NCI-H69 (cell line): ENCODE measurements around the gene SLC34A1.

ENCODE experiments used
- DNase-seq: peaks from one replicate; lab custom pipeline; 2025; lab: John Stamatoyannopoulos, UW

Gene SLC34A1

DNA sequence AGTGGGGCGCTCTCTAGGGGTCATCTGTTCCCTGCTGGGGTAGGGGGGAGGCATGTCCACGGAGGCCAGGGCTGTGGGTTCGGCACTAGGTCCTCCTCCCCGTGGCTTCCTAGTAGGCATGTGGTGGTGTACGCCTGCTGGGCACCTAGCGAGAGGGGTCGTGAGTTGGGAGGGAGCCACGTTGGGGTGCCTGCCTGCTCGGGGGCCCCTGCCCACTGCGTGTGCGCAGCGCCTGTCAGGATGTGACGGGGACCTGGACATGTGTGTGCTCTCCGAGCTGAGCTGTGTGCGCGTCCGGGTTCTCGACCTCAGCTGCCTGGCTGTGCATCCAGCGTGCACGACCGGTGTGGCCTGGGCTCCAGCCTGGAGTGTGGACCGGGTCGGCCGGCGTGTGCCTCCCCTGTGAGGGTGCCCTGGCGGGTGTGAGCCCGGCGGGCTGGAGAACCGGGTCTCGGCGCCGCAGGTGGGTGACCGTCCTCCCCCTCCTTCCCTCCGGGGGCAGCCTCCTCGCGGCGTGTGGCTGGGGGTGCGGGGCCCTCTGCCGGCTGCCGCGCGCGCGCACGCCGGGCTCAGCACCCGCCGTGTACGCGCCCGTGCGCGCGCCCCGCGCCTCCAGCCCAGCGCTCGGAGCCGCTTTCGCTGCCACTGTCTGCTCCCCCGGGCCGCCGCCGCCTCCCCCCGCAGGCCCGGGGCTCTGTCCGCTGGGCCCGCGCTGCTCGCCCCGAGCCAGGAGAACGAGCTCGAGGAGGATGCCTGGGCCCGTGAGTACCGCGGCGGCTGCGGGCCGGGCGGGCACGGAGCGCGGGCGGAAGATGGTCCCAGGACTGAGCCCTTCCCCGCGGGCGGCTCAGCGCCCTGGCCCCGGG lies 62.2 kb downstream of the SLC34A1 start, which contains the start of gene PRR7:
PRR7 (plus strand) TSS at position 615 of the 866 bp plus-strand sequence. CDS start 8,254 bp downstream, outside the sequence.
- DNase-seq: peak; percentile 90

DNA sequence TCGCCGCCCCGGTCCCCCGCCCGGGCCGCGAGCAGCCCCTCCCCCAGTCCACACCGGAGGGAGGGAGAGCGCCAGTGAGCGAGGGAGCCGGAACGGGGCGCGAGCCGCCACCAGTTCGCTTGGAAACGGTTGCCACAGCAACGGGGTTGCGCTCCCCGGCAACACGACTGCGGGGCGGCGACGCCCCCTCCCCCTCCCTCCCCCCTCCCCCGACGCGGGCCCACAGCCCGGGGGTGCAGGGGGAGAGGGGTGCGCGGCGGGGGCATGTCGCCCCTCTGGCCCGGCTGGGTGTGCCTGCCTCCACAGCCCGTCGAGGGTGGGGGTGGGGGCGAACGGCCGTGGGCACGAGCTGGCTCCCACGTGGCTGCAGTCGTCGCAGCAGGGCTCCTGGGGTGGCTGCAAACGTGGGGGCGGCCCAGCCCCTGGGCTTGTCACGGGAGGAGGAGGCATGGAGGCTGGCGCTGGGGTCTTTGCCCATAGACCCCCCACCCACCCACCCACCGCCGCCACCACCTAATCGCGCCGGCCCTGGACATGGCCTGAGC lies 62.9 kb downstream of the SLC34A1 start:
- DNase-seq: peak; percentile 95

DNA sequence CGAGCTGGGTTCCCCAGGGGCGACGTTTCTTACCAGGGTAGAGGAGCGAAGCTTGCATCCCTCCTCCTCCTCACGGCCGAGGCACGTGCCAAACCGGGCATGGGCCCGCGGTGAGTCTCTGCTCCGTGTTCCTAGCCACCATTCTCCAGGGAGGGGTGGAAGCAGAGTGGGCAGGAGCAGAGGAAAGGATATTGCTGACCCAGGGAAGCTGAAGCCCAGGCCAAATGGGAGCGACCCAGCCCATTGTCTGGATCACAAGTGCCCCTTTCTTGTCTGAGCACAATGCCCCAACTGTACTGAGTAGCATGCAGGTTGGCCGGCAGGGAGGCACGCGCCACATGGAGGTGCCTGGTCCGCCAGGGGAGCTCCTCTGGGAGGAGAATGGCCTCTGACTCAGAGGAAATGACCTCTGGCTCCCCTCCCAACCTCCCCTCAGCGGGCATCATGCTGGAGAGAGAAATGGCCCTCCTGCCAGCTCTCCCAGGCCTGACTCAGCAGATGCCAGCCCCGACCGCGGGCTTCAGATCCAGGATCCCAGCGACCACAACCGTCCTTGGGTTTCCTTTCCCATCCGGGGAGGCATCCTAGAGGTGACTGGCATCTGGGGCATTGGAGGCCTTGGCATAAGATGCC lies 63.5 kb downstream of the SLC34A1 start:
- peak; percentile 81 for DNase-seq
